HG02840 (cell line): ENCODE measurements around the gene RPH3AL.
"Not testable (repeated sequence)": the region's sequence is repeated elsewhere in the genome, so short reads cannot be mapped to it uniquely, and the experiment has no call there.

ENCODE experiments used
- ATAC-seq: cut with Tn5 transposase; IDR thresholded peaks from one replicate; pipeline ENCODE4 v1.9.1; 2021; ENCODE audit warnings: mild to moderate bottlenecking, moderate library complexity, moderate number of reproducible peaks; ENCODE audit not compliant: unreplicated experiment, low FRiP score

The RPH3AL gene

DNA sequence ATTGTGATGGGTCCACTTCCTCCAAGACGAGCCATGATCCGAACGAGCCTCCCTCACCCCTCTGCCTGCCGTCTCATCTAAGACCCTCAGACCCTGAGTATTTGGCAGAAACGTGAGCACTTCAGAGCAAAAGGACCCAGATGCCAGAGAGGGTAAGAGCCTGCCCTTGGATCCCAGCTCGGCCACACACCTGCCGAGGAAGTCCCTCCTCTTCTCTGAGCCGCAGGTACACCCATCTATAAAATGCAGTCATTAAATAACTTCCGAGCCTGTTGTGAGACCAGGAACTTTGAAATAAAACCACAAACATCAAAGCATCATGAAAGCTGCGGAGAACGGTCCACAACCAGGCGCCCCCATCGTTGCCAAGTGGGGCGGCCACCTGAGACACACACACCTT is 106.4 kb downstream of the RPH3AL start:
- no peak for ATAC-seq

- ATAC-seq = no peak
Observed at GRCh38 chr17:245611-246010, 107.0 kb downstream of the RPH3AL start.

DNA sequence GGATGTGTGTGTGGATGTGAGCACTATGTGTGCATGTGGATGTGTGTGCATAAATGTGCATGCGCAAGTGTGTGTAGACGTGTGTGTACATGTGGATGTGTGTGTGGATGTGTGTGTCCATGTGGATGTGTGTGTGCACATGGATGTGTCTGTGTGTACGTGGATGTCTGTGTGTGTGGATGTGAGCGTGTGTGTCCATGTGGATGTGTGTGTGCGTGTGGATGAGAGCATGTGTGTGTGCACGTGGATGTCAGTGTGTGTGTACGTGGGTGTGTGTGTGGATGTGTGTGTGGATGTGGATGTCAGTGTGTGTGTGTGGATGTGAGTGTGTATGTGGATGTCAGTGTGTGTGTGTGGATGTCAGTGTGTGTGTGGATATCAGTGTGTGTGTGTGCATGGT is 107.6 kb downstream of the RPH3AL start:
- ATAC-seq = no peak

DNA sequence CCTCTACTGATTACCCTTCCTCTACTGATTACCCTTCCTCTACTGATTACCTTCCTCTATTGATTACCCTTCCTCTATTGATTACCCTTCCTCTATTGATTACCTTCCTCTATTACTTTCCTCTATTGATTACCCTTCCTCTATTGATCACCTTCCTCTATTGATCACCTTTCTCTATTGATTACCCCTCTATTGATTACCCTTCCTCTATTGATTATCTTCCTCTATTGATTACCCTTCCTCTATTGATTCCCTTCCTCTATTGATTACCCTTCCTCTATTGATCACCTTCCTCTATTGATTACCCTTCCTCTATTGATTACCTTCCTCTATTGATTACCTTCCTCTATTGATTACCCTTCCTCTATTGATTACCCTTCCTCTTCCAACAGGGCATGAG is 108.7 kb downstream of the RPH3AL start:
- not testable (repeated sequence) for ATAC-seq

DNA sequence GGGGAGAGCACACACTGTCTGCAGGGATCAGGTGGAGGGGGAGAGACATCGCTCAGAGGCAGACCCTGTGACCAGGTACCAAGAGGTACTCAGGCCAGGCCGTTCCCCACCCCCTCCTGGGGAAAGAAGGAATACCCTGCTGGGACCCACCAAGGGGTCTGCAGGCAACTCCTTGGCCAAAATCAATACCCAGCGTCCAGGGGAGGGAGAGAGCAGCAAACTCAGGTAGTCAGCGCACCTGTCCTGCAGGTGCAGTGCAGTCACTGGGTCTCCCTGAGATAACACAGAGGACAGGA is 113.7 kb downstream of the RPH3AL start:
- ATAC-seq = no peak

DNA sequence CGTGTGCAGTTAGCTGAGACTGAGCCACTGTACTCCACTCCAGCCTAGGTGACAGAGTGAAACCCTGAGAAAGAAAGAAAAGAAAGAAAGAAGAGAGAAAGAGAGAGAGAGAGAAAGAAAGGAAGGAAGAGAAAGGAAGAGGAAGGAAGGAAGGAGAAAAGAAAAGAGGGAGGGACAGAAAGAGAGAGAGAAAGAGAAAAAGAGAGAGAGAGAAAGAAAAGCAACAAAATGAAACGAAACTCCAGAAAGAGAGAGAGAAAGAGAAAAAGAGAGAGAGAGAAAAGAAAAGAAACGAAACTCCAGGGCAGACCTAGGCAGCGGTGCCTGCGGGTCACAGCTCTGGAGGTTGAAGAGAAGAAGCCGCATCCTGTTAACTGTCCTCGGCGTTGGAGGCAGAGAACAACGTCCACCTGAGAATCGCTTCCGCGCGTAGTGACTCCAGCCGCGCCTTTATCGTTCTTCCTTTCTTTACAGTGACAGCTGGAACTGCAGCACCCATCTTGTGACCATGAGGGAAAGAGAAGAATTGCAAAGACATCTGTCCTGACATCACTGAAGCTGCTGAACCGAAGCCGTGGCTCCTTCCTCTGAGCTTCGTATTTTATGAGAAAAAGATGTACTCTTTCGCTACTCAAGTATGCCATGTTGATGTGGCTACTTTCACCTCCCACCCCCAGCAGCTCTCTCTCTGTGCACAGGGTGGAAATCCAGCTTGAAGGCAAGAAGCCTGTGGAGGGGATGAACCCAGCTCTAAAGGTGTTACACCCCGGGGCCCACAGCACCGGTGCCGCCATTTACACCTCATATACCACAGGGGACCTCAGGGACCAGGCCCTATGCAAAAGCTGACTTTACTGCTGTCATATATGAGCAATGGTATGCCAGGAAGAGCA is 114.3 kb downstream of the RPH3AL start:
- no peak for ATAC-seq

DNA sequence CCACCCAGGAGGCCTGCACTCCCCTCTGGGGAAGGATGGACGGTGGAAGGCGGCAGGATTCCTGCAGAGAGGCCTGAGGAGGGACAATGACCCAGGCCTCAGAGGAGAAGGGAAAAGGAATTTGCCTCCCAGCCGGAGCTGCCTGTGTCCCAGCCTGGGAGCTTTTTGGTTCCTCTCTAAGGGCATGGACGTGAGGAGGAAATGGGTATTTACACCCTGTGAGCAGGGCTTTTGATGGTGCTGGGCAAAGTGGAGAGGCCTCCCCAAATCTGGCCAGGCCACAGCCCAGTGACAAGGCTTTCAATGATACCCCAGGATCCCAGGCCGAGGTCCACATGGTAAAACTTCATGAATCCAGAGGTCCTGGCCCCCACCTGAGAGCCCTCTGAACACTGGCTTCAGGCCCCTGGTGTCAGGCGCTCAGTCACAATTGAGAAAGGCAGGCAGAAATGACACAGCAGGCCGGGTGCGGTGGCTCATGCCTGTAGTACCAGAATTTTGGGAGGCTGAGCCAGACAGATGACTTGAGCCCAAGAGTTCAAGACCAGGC is 115.1 kb downstream of the RPH3AL start:
- no peak for ATAC-seq

DNA sequence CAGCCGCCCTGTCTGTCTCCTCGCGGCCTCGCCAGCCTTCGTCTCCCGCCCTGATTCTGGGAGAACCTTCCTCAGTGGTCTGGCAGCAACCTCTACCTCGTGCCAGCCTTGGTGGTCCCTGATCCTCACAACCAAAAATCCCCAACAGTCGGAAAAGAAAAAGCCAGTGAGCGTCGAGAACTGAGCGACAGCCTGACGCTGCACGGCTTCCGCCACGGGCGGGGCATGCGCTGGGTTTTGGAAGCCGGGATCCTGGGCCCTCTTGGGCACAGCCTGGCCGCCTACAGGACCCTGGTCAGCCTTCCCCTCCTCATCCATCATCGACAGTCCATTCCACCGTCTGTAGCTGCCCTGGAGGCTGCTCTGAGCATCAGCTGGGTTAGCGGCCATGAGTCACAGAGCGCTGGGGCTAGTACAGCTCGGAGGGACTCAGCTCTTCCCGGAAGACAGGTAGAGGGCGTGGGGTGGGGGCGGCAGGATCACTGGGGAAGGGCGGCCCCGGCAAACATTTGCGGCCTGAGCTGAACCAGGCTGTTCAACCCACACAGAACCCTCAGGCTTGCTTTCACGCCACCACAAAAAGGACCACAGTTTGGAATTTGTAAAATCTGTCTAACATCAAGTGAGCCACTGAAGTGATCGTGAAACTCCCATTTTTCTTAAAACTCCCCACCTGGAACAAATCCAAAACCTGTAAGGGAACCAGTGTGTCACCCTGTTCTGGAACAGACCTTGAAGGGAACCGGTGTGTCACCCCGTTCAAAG is 115.8 kb downstream of the RPH3AL start:
- no peak for ATAC-seq

DNA sequence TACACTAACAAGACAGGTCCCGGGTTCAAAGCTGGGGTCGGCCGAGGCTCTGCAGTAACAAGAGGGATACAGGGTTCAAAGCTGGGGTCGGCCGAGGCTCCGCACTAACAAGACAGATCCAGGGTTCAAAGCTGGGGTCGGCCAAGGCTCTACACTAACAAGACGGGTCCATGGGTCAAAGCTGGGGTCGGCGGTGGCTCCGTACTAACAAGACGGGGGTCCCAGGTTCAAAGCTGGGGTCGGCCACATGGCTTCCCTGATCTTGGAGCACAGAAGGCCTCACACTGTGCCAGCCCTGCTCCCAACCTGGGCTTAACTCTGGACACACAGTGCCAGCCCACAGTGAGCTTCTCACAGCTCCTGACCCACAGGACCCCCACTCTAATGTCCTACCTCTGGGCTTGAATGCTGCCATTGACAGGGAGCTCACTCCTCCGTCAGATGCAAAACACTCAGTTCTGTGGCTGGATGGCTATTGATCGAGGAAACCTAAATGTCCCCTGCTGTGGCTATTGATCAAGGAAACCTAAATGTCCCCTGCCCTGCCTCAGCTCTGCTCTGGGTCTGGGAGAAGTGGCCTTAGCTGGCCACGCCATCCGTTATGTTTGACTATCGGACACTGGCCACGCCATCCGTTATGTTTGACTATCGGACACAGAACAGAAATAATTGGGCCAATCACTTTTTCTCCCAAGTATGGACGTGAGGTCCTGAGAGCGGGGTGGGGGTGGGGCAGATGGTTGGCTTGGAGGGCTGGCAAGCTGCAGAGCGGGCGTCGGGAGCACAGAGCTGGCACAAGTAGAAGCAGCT is 116.6 kb downstream of the RPH3AL start:
- ATAC-seq = no peak

GRCh38 chr17:234994-235830 is 117.4 kb downstream of the RPH3AL start:
- ATAC-seq = not testable (repeated sequence)

DNA sequence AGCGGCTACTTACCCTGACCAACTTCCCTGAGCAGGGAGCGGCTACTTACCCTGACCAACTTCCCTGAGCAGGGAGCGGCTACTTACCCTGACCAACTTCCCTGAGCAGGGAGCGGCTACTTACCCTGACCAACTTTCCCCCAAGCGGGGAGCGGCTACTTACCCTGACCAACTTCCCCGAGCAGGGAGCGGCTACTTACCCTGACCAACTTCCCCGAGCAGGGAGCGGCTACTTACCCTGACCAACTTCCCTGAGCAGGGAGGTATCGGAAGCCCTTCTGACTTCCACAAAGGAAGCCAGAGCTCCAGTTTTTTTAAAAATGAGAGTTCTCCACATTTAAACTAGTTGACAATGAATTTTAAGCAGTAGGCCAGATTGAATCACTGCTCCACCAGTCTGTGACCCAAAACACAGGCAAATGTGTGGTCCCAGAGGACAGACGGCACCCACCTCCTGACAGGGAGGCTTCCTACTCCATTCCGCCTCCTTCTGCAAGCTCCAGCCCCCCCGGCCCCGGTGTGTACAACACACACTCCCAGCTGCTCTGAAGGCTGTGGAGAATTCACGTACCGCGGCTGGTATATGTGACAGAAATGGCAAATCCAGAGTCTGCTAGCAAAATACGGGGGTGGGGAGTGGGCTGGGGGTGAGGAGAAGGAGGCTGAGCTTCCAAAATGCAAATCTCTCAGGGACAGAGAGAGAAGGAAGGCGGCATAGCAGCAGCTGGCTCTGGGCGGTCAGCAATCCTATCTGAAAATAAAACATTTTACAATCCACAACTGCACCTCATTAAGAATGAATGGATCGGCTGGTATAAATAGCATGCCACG is 118.2 kb downstream of the RPH3AL start:
- ATAC-seq = not testable (repeated sequence)

- ATAC-seq = no peak
Observed at GRCh38 chr17:233473-233941, 119.1 kb downstream of the RPH3AL start.

GRCh38 chr17:231966-232807 is 120.4 kb downstream of the RPH3AL start:
- ATAC-seq = no peak

DNA sequence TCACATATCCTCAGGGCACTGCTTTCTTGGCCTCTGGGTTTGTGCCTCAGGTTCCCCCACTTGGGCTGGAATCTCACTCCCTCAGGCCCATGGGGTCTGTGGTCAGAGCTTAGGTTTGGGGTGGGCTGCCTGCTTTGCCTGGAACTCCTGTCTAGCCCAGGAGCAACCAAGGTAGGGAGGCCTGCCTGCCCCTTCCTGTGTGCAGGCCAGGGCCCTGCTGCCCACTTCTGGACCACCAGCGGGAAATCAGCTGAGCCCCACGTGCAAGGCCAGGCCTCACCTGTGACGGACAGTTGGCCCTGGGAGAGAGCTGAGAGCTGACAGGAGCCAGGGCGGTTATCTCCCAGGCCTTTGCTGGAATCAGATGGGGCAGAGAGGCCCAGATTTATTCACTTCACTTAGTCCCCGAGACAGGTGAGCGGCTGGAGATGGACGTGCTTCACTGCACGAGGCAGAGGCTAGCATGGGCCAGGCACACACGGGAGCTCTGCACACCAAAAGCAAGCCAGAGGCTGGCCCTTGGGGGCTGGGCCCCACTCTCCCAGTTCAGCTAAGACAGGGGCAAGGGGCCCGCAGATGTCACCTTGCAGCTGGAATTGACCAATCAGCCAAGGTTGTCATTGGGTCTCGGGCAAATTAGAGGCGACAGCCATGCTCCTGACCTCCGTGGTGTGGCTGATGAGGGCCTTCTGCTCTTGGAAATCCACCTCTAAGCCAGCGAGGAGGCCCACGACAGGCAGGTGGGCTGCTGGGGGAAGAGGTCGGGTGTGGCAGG is 121.2 kb downstream of the RPH3AL start:
- no peak for ATAC-seq

DNA sequence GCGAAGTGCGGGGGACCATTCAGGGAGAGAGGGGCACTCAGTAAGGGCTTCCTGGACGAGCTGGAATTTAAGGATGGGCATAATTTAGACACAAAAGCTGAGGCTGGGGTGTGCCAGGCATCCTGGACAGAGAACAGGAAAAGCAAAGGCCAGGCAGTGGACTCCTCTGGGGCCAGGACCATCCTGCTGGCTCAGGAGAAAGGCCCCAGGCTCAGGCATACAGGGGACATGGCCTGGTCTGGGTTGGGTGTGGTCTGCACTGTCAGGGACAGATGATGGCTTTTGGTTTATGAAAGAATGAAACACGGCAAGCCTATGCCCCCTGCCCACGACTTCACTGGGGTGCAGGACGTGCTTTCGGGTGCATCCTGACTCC is 122.2 kb downstream of the RPH3AL start:
- no peak for ATAC-seq

DNA sequence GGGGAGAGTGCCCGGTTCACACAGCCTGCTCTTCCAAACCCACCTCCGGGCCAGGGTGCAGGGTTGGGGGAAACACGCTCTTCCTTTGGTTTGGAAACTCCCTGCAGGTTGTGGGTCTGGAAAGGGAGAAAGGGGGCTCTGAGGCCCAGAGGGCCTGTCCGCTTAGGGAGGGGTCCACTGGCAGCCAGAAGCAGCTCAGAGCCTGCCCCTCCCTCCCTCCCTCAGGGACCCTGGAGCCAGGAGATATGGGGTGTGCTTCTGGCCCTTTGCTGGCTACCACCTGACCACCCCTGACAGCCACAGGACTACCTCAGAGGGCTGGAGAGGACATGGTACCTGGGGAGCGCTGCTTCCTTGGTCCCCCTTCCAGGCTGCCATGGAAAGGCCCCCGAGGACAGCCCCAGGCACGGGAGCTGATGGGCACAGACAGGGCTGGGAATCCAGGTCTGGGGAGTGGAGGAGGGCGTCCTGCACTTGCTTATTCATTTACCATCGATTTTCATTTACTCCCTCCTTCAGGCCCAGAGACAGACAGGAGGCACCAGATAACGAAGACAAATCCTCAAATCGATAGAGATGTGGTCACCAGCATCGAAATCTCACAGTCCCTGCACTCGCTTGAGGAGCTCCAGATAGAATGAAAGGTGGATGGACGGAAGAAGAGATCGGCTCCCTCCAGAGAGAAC is 122.8 kb downstream of the RPH3AL start:
- ATAC-seq = no peak
